Lung (tissue), 12 donors: ENCODE measurements around the gene UBE2V1. TPM values are rescaled to one million over a fixed set of nuclear protein-coding genes. Genes with fewer than 3 reads are reported as not detected.

Experiments
- ATAC-seq: fragments of 200-7000 bp; cut with Tn5 transposase; one replicate; pipeline ENCODE4 v1.9.1; 2020; ENCODE audit warnings: moderate number of reproducible peaks; ENCODE audit not compliant: insufficient read depth, low FRiP score
- DNase-seq, 3 donors: peaks; one replicate each; pipeline ENCODE4 v3.0.0-alpha.2; 2013 to 2017
- H3K27ac ChIP-seq, 2 donors: one replicate each; pipeline ENCODE4 v1.5.1; 2013; ENCODE audit warnings: mild to moderate bottlenecking in 2 of 2, moderate library complexity in 2 of 2, control low read depth in 1 of 2, inconsistent platforms in 1 of 2, low read depth in 1 of 2, low read length in 1 of 2
- H3K27me3 ChIP-seq, 3 donors: one replicate each; pipeline ENCODE4 v1.5.1; 2013; ENCODE audit warnings: low read length in 2 of 3; ENCODE audit not compliant: control insufficient read depth in 3 of 3, insufficient read depth in 3 of 3
- H3K36me3 ChIP-seq, 4 donors: one replicate each; pipeline ENCODE4 v1.5.1; 2013; ENCODE audit warnings: low read length in 4 of 4, mild to moderate bottlenecking in 1 of 4, moderate library complexity in 1 of 4; ENCODE audit not compliant: control insufficient read depth in 4 of 4, insufficient read depth in 4 of 4
- H3K4me1 ChIP-seq, 5 donors: one replicate each; pipeline ENCODE4 v1.5.1; 2013; ENCODE audit warnings: low read length in 5 of 5, mild to moderate bottlenecking in 2 of 5, moderate library complexity in 1 of 5; ENCODE audit not compliant: control insufficient read depth in 5 of 5, insufficient read depth in 5 of 5
- H3K4me3 ChIP-seq: one replicate; pipeline ENCODE4 v1.5.1; 2013; ENCODE audit warnings: mild to moderate bottlenecking, control low read depth, moderate library complexity
- H3K9ac ChIP-seq, 2 donors: one replicate each; pipeline ENCODE4 v1.5.1; 2013; ENCODE audit warnings: low read length in 2 of 2, control low read depth in 1 of 2; ENCODE audit not compliant: insufficient read depth in 1 of 2
- H3K9me3 ChIP-seq, 4 donors: one replicate each; pipeline ENCODE4 v1.5.1; 2013; ENCODE audit warnings: low read length in 3 of 4, mild to moderate bottlenecking in 1 of 4, moderate library complexity in 1 of 4; ENCODE audit not compliant: control insufficient read depth in 4 of 4, insufficient read depth in 3 of 4
- WGBS, 2 donors: extraction: QIAGEN DNeasy Blood & Tissue Kit; methylation state at CpG; one replicate each; pipeline ENCODE4 v1.1.7; 2013; 5-methylcytosine and 5-hydroxymethylcytosine counted together
- polyA plus RNA-seq, 2 donors: library from polyadenylated mRNA; stranded (reverse); fragments of 200-250 nt; gene quantifications; one replicate each; pipeline ENCODE4 v1.2.1, GENCODE V29; 2013
- total RNA-seq, 2 donors: library from RNA; depleted of rRNA in 1 of 2; stranded (reverse); fragments of >200 nt in 1 of 2; gene quantifications; one replicate each; pipeline ENCODE4 v1.2.1, GENCODE V29; 2014 to 2021
- TF ChIP-seq, protein P1 (sequence below): IDR thresholded peaks from 2 replicates; pipeline ENCODE4 v1.5.1; 2012; ENCODE audit warnings: mild to moderate bottlenecking; ENCODE audit errors: control extremely low read depth, extremely low read depth
- donor health status: control.
- donor health status: control.
- donor health status: Bipolar disorder and iron deficiency.
- donor health status: healthy.
- donor health status: DM: yes; HTN: yes; CAD: no.

Gene UBE2V1
- total and polyA plus RNA-seq, 4 donors = 56.4 to 103 (median 69.2) TPM

GRCh38 chr20:50120935-50121693, 8.2 kb upstream of the UBE2V1 start:
- no peak overlapping the region for H3K9ac ChIP-seq
- no peak overlapping the region for H3K4me3 ChIP-seq
- 40 to 56% methylated on average over 9 of the region's 9 CpGs for WGBS, 2 donors
- H3K36me3 ChIP-seq = peaks cover 4 to 19% (median 9%) of the 10 kb centered on the region in 4 donors
- peak overlapping the region in 1 of 2 donors; percentile 54 for H3K27ac ChIP-seq
- TF ChIP-seq, protein P1, sequence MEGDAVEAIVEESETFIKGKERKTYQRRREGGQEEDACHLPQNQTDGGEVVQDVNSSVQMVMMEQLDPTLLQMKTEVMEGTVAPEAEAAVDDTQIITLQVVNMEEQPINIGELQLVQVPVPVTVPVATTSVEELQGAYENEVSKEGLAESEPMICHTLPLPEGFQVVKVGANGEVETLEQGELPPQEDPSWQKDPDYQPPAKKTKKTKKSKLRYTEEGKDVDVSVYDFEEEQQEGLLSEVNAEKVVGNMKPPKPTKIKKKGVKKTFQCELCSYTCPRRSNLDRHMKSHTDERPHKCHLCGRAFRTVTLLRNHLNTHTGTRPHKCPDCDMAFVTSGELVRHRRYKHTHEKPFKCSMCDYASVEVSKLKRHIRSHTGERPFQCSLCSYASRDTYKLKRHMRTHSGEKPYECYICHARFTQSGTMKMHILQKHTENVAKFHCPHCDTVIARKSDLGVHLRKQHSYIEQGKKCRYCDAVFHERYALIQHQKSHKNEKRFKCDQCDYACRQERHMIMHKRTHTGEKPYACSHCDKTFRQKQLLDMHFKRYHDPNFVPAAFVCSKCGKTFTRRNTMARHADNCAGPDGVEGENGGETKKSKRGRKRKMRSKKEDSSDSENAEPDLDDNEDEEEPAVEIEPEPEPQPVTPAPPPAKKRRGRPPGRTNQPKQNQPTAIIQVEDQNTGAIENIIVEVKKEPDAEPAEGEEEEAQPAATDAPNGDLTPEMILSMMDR = peak; percentile 75
- H3K4me1 ChIP-seq = peaks cover 0 to 7% (median 3%) of the 10 kb centered on the region in 5 donors
- ATAC-seq (peak; percentile 65), DNase-seq (peak; percentile 61 to 71 (median 65))
- no peaks in the 10 kb centered on the region for H3K9me3 ChIP-seq
- no peaks in the 10 kb centered on the region for H3K27me3 ChIP-seq

DNA sequence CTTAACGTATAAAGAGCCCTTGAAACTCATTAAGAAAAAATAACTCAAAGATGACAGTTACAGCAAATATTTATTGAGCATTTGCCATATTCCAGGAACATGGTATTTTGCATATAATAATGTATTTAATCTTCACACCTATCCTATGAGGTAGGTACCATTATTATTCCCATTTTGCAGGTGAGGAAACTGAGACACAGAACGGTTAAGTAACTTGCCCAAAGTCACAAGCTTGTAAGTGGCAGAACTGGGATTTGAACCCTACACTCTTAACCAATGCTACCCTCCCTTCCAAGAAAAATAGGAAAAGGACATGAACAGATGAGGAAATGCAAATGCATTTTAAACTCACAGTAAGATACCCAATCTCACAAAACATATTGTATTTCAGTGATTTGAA, 5.3 kb upstream of the UBE2V1 start:
- peaks cover 0 to 21% (median 10%) of the 10 kb centered on the region in 5 donors for H3K4me1 ChIP-seq
- no peaks in the 10 kb centered on the region for H3K27me3 ChIP-seq
- H3K9me3 ChIP-seq = no peaks in the 10 kb centered on the region
- no peak for DNase-seq
- H3K4me3 ChIP-seq = no peak overlapping the region
- H3K27ac ChIP-seq = no peak overlapping the region
- ATAC-seq = no peak
- H3K36me3 ChIP-seq = no peaks in the 10 kb centered on the region
- TF ChIP-seq, protein P1 = no peak
- H3K9ac ChIP-seq = no peak overlapping the region
- WGBS, 2 donors = 66 to 84% methylated on average over 2 of the region's 2 CpGs

- peaks cover 0 to 30% (median 14%) of the 10 kb centered on the region in 5 donors for H3K4me1 ChIP-seq
- no peak for ATAC-seq
- H3K27ac ChIP-seq = peak overlapping the region in 1 of 2 donors; percentile 41
- H3K9ac ChIP-seq = peak overlapping the region in 1 of 2 donors; percentile 88
- H3K36me3 ChIP-seq = no peaks in the 10 kb centered on the region
- no peaks in the 10 kb centered on the region for H3K27me3 ChIP-seq
- H3K4me3 ChIP-seq = no peak overlapping the region
- 89 to 93% methylated on average over 19 of the region's 19 CpGs for WGBS, 2 donors
- no peak for DNase-seq
- no peaks in the 10 kb centered on the region for H3K9me3 ChIP-seq
- TF ChIP-seq, protein P1 = no peak
Measured at GRCh38 chr20:50116368-50116999, 3.5 kb upstream of the UBE2V1 start.
